Measurements from ENCODE around the gene TRPV4. TPM values are rescaled to one million over a fixed set of nuclear protein-coding genes. Genes with fewer than 3 reads are reported as not detected.

TRPV4 gene
- polyA plus RNA-seq, 1 donor from 2014 or later = not detected

GRCh38 chr12:109868182-109869051 is 35.2 kb upstream of the TRPV4 start:
- Histone ChIP-seq H4K20me1 (ENCODE audit: insufficient read depth) (no peaks in the 10 kb centered on the region), H2AFZ (ENCODE audit: low read depth, low read length) (no peak overlapping the region), H3K27ac (ENCODE audit: low read length) (no peak overlapping the region), H3K4me2 (ENCODE audit: low read length) (no peak overlapping the region), H3K9ac (ENCODE audit: low read length) (no peak overlapping the region), H3K27me3 (ENCODE audit: insufficient read depth, low read depth, low read length) (no peaks in the 10 kb centered on the region), H3K79me2 (replicated peaks; ENCODE audit: insufficient read depth, low read length) (no peaks in the 10 kb centered on the region), H3K9me3 (ENCODE audit: low read length) (no peaks in the 10 kb centered on the region), H3K4me3 (ENCODE audit: low read length) (no peak overlapping the region), H3K36me3 (ENCODE audit: insufficient read depth, low read length) (no peaks in the 10 kb centered on the region), H3F3A (ENCODE audit: insufficient read depth, low read length, poor library complexity, severe bottlenecking) (no peaks in the 10 kb centered on the region), H3K9me2 (ENCODE audit: insufficient read depth, low read length) (no peaks in the 10 kb centered on the region)
- no peak for TF ChIP-seq EP300 (conservative IDR thresholded peaks at IDR 0.05; ENCODE audit: poor library complexity, severe bottlenecking)
- TF ChIP-seq POLR2AphosphoS5 (IDR thresholded peaks at IDR 0.05) = no peak
- TF ChIP-seq CTCF (IDR thresholded peaks at IDR 0.05; ENCODE audit: poor library complexity, severe bottlenecking) = no peak
- no peak for TF ChIP-seq SMC3 (conservative IDR thresholded peaks at IDR 0.05; ENCODE audit: poor library complexity)
- no peak for TF ChIP-seq EZH2 (IDR thresholded peaks at IDR 0.05; ENCODE audit: borderline replicate concordance, insufficient read depth, low read length, poor library complexity, severe bottlenecking)
- TF ChIP-seq RAD21 (conservative IDR thresholded peaks at IDR 0.05) = no peak
- TF ChIP-seq REST (IDR thresholded peaks at IDR 0.05; ENCODE audit: borderline replicate concordance) = no peak
- TF ChIP-seq MXI1 (conservative IDR thresholded peaks at IDR 0.05; ENCODE audit: poor library complexity, severe bottlenecking) = no peak
- TF ChIP-seq TAF1 (IDR thresholded peaks at IDR 0.05; ENCODE audit: low read depth) = no peak

GRCh38 chr12:109864916-109865315 is 31.7 kb upstream of the TRPV4 start:
- no peak overlapping the region for H3K27ac ChIP-seq (ENCODE audit: low read length)

More at GRCh38 chr12:109864916-109865315, 31.7 kb upstream of the TRPV4 start:
- TF ChIP-seq RAD21 (conservative IDR thresholded peaks at IDR 0.05) (no peak), EP300 (conservative IDR thresholded peaks at IDR 0.05; ENCODE audit: poor library complexity, severe bottlenecking) (no peak)
- no peaks in the 10 kb centered on the region for H3K9me2 ChIP-seq (ENCODE audit: insufficient read depth, low read length)
- no peak overlapping the region for H3K4me2 ChIP-seq (ENCODE audit: low read length)
- H2AFZ ChIP-seq (ENCODE audit: low read depth, low read length) = no peak overlapping the region
- no peak overlapping the region for H3K9ac ChIP-seq (ENCODE audit: low read length)
- no peaks in the 10 kb centered on the region for H3K9me3 ChIP-seq (ENCODE audit: low read length)
- H3K27me3 ChIP-seq (ENCODE audit: insufficient read depth, low read depth, low read length) = no peaks in the 10 kb centered on the region
- H3K36me3 ChIP-seq (ENCODE audit: insufficient read depth, low read length) = no peaks in the 10 kb centered on the region
- no peaks in the 10 kb centered on the region for H3K79me2 ChIP-seq (replicated peaks; ENCODE audit: insufficient read depth, low read length)
- no peaks in the 10 kb centered on the region for H4K20me1 ChIP-seq (ENCODE audit: insufficient read depth)
- H3K4me3 ChIP-seq (ENCODE audit: low read length) = no peak overlapping the region
- H3F3A ChIP-seq (ENCODE audit: insufficient read depth, low read length, poor library complexity, severe bottlenecking) = no peaks in the 10 kb centered on the region
